NCI-H82 treated with DMSO at 0.1 percent for 48 hours (cell line): ENCODE measurements around the gene CRHBP.
"Not testable (repeated sequence)": the region's sequence is repeated elsewhere in the genome, so short reads cannot be mapped to it uniquely, and the experiment has no call there.

Source experiments
- DNase-seq: peaks from one replicate; lab custom pipeline; 2025; ENCODE audit not compliant: unreplicated experiment; lab: John Stamatoyannopoulos, UW

CRHBP gene, protein sequence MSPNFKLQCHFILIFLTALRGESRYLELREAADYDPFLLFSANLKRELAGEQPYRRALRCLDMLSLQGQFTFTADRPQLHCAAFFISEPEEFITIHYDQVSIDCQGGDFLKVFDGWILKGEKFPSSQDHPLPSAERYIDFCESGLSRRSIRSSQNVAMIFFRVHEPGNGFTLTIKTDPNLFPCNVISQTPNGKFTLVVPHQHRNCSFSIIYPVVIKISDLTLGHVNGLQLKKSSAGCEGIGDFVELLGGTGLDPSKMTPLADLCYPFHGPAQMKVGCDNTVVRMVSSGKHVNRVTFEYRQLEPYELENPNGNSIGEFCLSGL

GRCh38 chr5:76952795-76953536, at the start of gene CRHBP:
TSS of gene CRHBP (plus strand) at chr5:76953045. CDS start at chr5:76953135, 90 bp downstream.
- DNase-seq = no peak

DNA sequence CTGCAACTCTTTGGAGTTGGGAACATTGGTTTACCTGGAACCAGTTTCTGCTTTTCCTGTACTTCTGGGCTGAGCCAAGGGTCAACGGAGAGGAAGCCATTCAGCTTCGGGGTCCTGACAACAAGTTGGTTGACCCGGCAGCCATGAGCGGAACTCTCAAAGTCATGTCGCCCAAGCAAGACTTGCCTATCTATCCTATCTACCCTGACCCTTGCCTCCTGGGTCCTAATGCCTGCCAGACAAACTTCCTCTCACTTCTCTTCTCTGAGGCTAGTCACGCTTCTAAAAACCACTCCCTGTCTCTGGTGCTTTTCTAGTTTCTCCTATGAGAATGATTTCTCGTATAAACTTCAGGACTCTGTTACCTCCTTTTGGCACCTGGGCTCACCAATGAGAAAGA, 44.7 kb upstream of the CRHBP start:
- DNase-seq = no peak

DNA sequence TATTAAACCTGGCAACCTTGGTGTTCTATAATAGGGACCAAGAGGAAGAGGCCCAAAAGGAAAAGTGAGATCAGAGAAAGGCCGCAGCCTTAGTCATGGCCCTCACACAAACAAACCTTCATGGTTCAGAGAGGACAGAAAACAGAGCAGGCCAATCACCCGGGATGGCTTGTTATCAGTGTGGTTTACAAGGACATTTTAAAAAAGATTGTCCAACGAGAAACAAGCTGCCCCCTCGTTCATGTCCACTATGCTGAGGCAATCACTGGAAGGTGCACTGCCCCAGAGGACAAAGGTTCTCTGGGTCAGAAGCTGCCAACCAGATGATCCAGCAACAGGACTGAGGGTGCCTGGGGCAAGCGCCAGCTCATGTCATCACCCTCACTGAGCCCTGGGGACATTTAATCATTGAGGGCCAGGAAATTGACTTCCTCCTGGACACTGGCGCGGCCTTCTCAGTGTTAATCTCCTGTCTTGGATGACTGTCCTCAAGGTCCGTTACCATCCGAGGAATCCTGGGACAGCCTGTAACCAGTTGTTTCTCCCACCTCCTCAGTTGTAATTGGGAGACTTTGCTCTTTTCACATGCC, 42.4 kb upstream of the CRHBP start:
- DNase-seq = not testable (repeated sequence)

DNA sequence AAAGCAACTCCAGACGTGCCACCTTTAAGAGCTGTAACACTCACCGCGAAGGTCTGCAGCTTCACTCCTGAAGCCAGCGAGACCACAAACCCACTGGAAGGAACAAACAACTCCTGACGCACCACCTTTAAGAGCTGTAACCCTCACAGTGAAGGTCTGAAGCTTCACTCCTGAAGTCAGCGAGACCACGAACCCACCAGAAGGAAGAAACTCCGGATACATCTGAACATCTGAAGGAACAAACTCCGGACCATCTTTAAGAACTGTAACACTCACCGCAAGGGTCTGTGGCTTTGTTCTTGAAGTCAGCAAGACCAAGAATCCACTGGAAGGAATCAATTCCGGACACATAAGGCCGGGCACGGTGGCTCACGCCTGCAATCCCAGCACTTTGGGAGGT, 38.2 kb upstream of the CRHBP start:
- DNase-seq = not testable (repeated sequence)

DNA sequence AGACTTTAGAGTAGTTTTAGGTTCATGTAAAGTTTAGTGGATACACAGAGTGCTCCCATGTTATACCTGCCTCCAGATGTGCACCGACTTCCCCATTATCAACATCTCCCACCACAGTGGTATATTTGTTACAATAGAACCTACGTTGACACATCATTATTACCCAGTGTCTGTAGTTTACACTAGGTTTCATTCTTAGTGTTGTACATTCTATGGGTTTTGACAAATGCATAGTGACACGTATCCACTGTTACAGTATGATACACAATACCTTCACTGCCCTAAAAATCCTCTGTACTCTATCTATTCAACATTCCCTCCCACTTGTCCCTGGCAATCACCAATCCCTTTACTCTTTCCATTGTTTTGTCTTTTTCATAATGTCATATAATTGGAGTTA, 34.3 kb upstream of the CRHBP start:
- no peak for DNase-seq

DNA sequence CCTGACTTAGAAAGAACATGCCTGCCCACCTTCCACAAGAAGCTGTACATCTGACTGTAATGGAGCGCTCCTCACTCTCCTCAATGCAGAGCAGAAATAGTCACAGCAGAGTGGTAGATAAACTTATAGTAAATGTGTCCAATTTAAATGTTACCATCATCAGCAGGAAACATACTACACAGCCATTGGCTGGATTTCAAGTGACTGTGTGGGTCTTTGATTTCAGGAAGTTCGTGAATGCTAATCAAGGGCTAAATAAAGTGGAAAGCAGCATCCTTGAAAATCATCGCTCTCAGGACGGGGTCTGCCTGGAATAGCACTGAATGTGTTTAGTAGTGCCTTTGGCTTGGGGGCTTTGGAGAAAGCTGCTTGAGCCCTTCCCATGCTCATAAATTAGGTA, 32.4 kb upstream of the CRHBP start:
- no peak for DNase-seq

- DNase-seq = no peak
These were observed 26.3 kb upstream of the CRHBP start for GRCh38 chr5:76926329-76927105.

GRCh38 chr5:76927961-76928360, 24.9 kb upstream of the CRHBP start:
- no peak for DNase-seq

DNA sequence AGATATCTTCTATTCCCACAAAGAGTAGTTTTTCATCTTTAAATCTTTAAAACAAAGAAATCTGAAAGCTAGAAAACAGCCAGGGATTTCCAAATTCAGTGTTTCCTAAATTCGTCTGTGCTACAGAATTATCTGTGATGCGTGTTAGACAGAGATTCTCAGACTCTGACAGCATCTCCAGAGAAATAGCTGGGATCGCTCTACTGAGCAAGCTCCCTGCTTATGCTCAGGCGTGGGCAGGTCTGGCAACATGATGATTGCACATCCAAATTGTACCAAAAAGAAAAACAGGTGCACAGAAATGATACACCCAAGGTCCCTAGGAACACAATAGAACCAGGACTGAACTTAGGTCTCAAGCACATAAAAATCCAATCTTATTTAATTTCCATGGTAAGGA, 22.8 kb upstream of the CRHBP start:
- DNase-seq = no peak

DNA sequence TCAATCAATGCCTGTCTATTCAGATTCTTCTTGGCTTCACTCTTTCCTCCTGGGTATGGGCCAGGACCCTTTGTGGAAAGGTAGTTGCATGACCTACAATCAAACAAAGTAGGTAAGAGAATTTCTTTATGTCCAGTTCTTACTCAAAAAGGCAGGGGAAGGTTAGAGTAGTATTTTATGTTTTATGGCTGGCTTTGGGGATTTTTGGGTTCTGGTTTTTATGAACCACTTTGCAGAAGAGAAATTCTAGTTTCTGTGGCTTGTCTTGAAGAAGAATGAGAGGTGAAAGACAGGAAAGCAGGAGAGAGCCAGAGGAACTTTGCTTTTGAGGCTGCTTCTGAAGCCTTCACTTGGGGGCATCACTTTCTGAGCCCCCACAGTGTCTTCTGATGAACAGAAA, 14.7 kb upstream of the CRHBP start:
- no peak for DNase-seq

- DNase-seq = no peak
These were observed 11.8 kb upstream of the CRHBP start for GRCh38 chr5:76941000-76941399.

GRCh38 chr5:76941442-76941841, 11.4 kb upstream of the CRHBP start:
- DNase-seq = no peak

- DNase-seq = no peak
These were observed 10.3 kb upstream of the CRHBP start for GRCh38 chr5:76942581-76942980.

- no peak for DNase-seq
These were observed 9.8 kb upstream of the CRHBP start for GRCh38 chr5:76943006-76943405.

GRCh38 chr5:76944638-76945037, 8.2 kb upstream of the CRHBP start:
- no peak for DNase-seq

DNA sequence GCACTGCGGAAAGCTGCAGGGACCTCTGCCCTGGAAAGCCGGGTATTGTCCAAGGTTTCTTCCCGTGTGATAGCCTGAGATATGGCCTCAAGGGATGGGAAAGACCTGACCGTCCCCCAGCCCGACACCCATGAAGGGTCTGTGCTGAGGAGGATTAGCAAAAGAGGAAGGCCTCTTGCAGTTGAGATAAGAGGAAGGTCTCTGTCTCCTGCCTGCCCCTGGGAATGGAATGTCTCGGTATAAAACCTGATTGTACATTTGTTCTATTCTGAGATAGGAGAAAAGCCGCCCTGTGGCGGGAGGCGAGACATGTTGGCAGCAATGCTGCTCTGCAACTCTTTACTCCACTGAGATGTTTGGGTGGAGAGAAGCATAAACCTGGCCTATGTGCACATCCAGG, 7.6 kb upstream of the CRHBP start:
- not testable (repeated sequence) for DNase-seq

DNA sequence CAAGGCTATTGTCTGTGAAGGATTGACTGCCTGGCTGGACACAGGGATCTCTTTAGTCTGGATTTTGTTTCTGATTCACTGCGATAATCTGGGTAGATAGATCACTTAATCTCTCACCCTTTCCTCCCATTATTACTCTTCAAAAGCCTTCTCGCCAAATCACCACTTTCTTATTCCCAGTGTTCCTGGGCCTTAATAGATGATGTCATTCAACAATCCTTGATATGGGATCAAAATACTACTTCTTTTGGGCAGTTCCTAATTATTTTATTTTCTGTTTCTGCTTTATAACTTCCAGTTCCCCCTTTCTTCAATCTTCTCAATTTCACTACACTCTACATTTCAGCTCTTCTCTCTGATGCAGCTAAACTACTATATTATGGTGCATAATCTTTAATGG, 6.8 kb upstream of the CRHBP start:
- no peak for DNase-seq

- no peak for DNase-seq
These were observed 5.8 kb upstream of the CRHBP start for GRCh38 chr5:76947082-76947503.

DNA sequence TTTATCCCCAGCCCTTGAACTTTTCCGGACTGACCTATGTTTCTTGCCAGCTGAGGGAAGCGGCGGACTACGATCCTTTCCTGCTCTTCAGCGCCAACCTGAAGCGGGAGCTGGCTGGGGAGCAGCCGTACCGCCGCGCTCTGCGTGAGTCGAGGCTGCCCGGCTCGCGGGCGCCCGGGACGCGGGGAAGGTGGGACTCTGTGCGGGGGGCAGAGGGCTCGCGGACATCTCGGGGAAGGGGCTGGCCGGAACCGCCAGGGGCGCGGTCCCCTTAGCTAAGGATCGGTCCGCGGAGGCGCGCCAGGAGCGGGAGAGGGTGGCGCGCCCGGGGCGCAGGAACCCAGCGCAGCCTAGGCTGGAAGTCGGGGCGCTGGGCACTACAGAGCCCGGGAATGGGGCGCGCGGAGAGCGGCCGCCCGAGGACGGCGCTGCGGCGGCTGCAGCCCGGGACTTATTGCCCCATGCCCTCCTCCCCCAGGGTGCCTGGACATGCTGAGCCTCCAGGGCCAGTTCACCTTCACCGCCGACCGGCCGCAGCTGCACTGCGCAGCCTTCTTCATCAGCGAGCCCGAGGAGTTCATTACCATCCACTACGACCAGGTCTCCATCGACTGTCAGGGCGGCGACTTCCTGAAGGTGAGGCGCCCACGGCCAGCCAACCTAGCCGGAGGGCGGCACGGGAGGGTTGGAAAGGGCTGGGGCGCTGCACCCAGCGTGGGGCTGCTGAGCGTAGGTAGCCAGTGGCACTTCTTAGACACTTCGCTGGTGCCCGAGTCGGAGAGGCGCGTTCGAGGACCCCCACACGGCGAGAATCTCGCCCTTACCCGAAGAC, 922 bp downstream of the CRHBP start:
- DNase-seq = no peak

GRCh38 chr5:76954383-76954763, 1.5 kb downstream of the CRHBP start:
- no peak for DNase-seq

GRCh38 chr5:76956033-76956432, 3.2 kb downstream of the CRHBP start:
- peak; percentile 52 for DNase-seq
